HK-2 (cell line): Measurements from ENCODE around the gene MYL1.

ENCODE experiments used
- DNase-seq: peaks from one replicate; pipeline ENCODE4 v3.0.0-alpha.2; 2018; ENCODE audit not compliant: unreplicated experiment

Gene MYL1

GRCh38 chr2:210267698-210268097 lies 47.3 kb downstream of the MYL1 start:
- no peak for DNase-seq

- DNase-seq = no peak
These were observed 50.7 kb downstream of the MYL1 start for GRCh38 chr2:210264282-210264681.

- DNase-seq = no peak
These were observed 51.1 kb downstream of the MYL1 start for GRCh38 chr2:210263841-210264240.

- no peak for DNase-seq
These were observed 52.9 kb downstream of the MYL1 start for GRCh38 chr2:210262036-210262435.

- no peak for DNase-seq
These were observed 55.3 kb downstream of the MYL1 start for GRCh38 chr2:210259687-210260086.

GRCh38 chr2:210252699-210253606 lies 62.0 kb downstream of the MYL1 start:
- no peak for DNase-seq

- no peak for DNase-seq
These were observed 64.4 kb downstream of the MYL1 start for GRCh38 chr2:210250622-210251021.
